ENCODE data around the gene PDK4. TPM values are rescaled to one million over a fixed set of nuclear protein-coding genes. Genes with fewer than 3 reads are reported as not detected.
A peak's percentile ranks its signal among the peaks of the same experiment; 100 is the strongest.

The PDK4 gene
- total and polyA plus RNA-seq, 2 of the 13 experiments (the other 11 are each of a cell fraction or from before 2014, with no cell fraction given), result 0.04 TPM; not detected in 1

- POLR2A ChIA-PET, result no interaction called here
- 22% methylated on average over 4 of the region's 4 CpGs for WGBS (ENCODE audit: low lambda C conversion rate)
- no TSS peak for BruUV-seq (replicated peaks)
- no peak for ATAC-seq
- no peak overlapping the region for H3K4me3 ChIP-seq (replicated peaks in 1 of 3; ENCODE audit: insufficient read depth in 1 of 3, low read depth in 2 of 3, low read length in 3 of 3)
- FAIRE-seq, result no peak
- CTCF ChIA-PET (ENCODE audit: low intra/inter-chr PET ratio, low total read pairs), result no interaction called here
- no peaks in the 10 kb centered on the region; a peak in 1 of 5 replicates for H3K27me3 ChIP-seq (ENCODE audit: control insufficient read depth in 1 of 2, insufficient read depth in 2 of 2, low read length in 2 of 2)
- no peaks in the 10 kb centered on the region for H4K20me1 ChIP-seq (ENCODE audit: insufficient read depth, low read length)
- H3K27ac ChIP-seq (ENCODE audit: extremely low read length, insufficient read depth, low read length), result no peak overlapping the region
- DNase-seq (ENCODE audit: low spot score), result no peak
- no peaks in the 10 kb centered on the region for H3K9me3 ChIP-seq (ENCODE audit: low read length)
- H2AFZ ChIP-seq (ENCODE audit: low read length), result no peak overlapping the region
- in situ Hi-C loops (cut with HindIII; ENCODE audit: extremely low pct_ligation_motif_present, low pct_unique_long_range_greater_than_20kb), result loop anchor here (25.0 kb wide), 1 partner anchor 316 kb away; no protein-coding TSS in a partner anchor
- intact Hi-C loops (cut with micrococcal nuclease; ENCODE audit: unreplicated experiment), result no loop called here
- peaks cover 10% of the 10 kb centered on the region; the same call in 1 of the 2 replicates for H3K4me1 ChIP-seq (ENCODE audit: insufficient read depth, low read length)
- no peak overlapping the region for H3K9ac ChIP-seq (ENCODE audit: insufficient read depth, low read depth, low read length)
- H3K36me3 ChIP-seq (replicated peaks in 1 of 2; ENCODE audit: control insufficient read depth in 1 of 2, insufficient read depth in 2 of 2, low read length in 2 of 2), result no peaks in the 10 kb centered on the region
- no peak overlapping the region for H3K4me2 ChIP-seq (ENCODE audit: low read depth, low read length)
- peak; percentile 81 to 90 for TF ChIP-seq MAFK (conservative IDR thresholded peaks at IDR 0.05 in 1 of 2, IDR thresholded peaks at IDR 0.05 in 1 of 2; ENCODE audit: low read length in 2 of 2)
- no peak for TF ChIP-seq HOXD1 (CRISPR knock-in tag; IDR thresholded peaks at IDR 0.05)
- peak; percentile 82 for TF ChIP-seq MAFF (IDR thresholded peaks at IDR 0.05; ENCODE audit: low read depth, low read length)
- no peak for TF ChIP-seq KLF15 (CRISPR knock-in tag; IDR thresholded peaks at IDR 0.05; ENCODE audit: borderline replicate concordance)
- TF ChIP-seq ZNF569 (CRISPR knock-in tag; IDR thresholded peaks at IDR 0.05; ENCODE audit: borderline replicate concordance), result no peak
- no peaks in the 10 kb centered on the region for H3K79me2 ChIP-seq (ENCODE audit: insufficient read depth, low read length)
Observed at GRCh38 chr7:95546647-95547046, 49.7 kb downstream of the PDK4 start.

GRCh38 chr7:95545673-95546072, 50.6 kb downstream of the PDK4 start:
- Histone ChIP-seq H3K4me2 (ENCODE audit: low read depth, low read length) (no peak overlapping the region), H3K4me1 (ENCODE audit: insufficient read depth, low read length) (peaks cover 10% of the 10 kb centered on the region; the same call in 1 of the 2 replicates), H2AFZ (ENCODE audit: low read length) (no peak overlapping the region), H3K9me3 (ENCODE audit: low read length) (no peaks in the 10 kb centered on the region), H4K20me1 (ENCODE audit: insufficient read depth, low read length) (no peaks in the 10 kb centered on the region), H3K27me3 (ENCODE audit: control insufficient read depth in 1 of 2, insufficient read depth in 2 of 2, low read length in 2 of 2) (no peaks in the 10 kb centered on the region; a peak in 1 of 5 replicates), H3K9ac (ENCODE audit: insufficient read depth, low read depth, low read length) (no peak overlapping the region), H3K27ac (ENCODE audit: extremely low read length, insufficient read depth, low read length) (no peak overlapping the region), H3K36me3 (replicated peaks in 1 of 2; ENCODE audit: control insufficient read depth in 1 of 2, insufficient read depth in 2 of 2, low read length in 2 of 2) (no peaks in the 10 kb centered on the region), H3K4me3 (replicated peaks in 1 of 3; ENCODE audit: insufficient read depth in 1 of 3, low read depth in 2 of 3, low read length in 3 of 3) (no peak overlapping the region), H3K79me2 (ENCODE audit: insufficient read depth, low read length) (no peaks in the 10 kb centered on the region)
- in situ Hi-C loops (cut with HindIII; ENCODE audit: extremely low pct_ligation_motif_present, low pct_unique_long_range_greater_than_20kb) (loop anchor here (25.0 kb wide), 1 partner anchor 317 kb away; no protein-coding TSS in a partner anchor), intact Hi-C loops (cut with micrococcal nuclease; ENCODE audit: unreplicated experiment) (loop anchor here (1.0 kb wide), 1 partner anchor 139 kb away; no protein-coding TSS in a partner anchor)
- WGBS (ENCODE audit: low lambda C conversion rate), result 62% methylated on average over 1 of the region's 1 CpG
- no peak for TF ChIP-seq ATF1 (CRISPR knock-in tag; IDR thresholded peaks at IDR 0.05)
- no peak for TF ChIP-seq RFXANK (CRISPR knock-in tag; IDR thresholded peaks at IDR 0.05)
- TF ChIP-seq MTA3 (CRISPR knock-in tag; IDR thresholded peaks at IDR 0.05), result no peak
- no peak for TF ChIP-seq SRSF1 (optimal IDR thresholded peaks at IDR 0.05; ENCODE audit: low read depth, low read length)
- TF ChIP-seq ZNF550 (CRISPR knock-in tag; IDR thresholded peaks at IDR 0.05; ENCODE audit: borderline replicate concordance), result no peak
- TF ChIP-seq PRDM15 (CRISPR knock-in tag; IDR thresholded peaks at IDR 0.05), result no peak
- no peak for TF ChIP-seq GRHL1 (CRISPR knock-in tag; conservative IDR thresholded peaks at IDR 0.05)
- DNase-seq (ENCODE audit: low spot score) (no peak), ATAC-seq (no peak), FAIRE-seq (no peak)
- CTCF ChIA-PET (ENCODE audit: low intra/inter-chr PET ratio, low total read pairs), result interaction anchor here (1.3 to 1.8 kb wide), 2 partner anchors 138 to 140 kb away, joined by 5 to 12 read pairs; no protein-coding TSS in a partner anchor
- POLR2A ChIA-PET, result no interaction called here
- no TSS peak for BruUV-seq (replicated peaks)
